ENCODE results near the gene PPM1K. TPM values are rescaled to one million over a fixed set of nuclear protein-coding genes. Genes with fewer than 3 reads are reported as not detected.

Gene PPM1K
- polyA plus RNA-seq, 2 of the 4 experiments (the other 2 are of a cell fraction), result 0.85 to 2.4 TPM

DNA sequence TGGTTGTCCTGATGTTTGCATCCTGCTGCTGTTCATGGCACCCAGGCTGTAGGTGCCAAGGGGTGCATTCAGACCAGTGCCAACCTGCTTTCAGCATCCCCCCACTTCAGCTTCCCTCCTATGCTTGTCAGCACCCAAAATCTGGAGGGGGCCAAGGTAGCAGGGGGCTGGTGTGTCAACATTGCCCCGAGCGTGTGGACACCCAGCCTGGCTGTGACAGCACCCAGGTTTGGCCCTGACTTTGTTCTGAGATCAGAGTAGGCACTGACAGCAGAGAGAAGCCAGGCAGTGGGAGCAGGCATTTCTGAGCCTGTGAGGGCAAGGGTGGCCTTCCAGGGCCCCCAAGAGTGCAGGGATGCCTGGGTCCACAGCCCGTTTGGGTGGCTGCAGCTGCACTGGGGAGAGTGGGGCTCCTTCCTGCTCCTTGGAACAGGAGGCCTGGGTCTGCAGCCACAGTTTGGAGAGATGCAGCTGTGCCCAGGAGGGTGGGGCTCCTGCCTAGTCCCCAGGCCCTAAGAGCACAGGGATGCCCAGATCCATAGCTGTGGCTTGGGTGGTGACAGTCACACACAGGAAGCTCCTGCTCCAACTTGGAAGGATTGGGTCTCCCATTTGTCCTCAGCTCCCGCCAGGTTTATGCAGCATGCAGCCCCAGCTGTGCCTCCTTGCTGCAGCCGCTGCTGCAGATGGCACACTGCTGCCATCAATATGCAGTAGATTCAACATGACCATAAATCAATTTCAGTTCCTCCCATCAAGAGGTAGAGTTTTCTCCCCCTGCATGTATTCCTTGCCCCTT lies 12.3 kb upstream of the PPM1K start:
- Histone ChIP-seq H3K9me3 (no peaks in the 10 kb centered on the region), H3K4me3 (no peak overlapping the region), H3K4me1 (no peaks in the 10 kb centered on the region), H3K4me2 (no peak overlapping the region), H3K27ac (no peak overlapping the region)
- TF ChIP-seq HOXB5 (CRISPR knock-in tag; IDR thresholded peaks at IDR 0.05), result no peak
- TF ChIP-seq, protein P1, sequence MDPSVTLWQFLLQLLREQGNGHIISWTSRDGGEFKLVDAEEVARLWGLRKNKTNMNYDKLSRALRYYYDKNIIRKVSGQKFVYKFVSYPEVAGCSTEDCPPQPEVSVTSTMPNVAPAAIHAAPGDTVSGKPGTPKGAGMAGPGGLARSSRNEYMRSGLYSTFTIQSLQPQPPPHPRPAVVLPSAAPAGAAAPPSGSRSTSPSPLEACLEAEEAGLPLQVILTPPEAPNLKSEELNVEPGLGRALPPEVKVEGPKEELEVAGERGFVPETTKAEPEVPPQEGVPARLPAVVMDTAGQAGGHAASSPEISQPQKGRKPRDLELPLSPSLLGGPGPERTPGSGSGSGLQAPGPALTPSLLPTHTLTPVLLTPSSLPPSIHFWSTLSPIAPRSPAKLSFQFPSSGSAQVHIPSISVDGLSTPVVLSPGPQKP (IDR thresholded peaks at IDR 0.05; ENCODE audit: low read depth, low read length), result no peak
- TF ChIP-seq TP53 (CRISPR knock-in tag; IDR thresholded peaks at IDR 0.05), result no peak
- no peak for TF ChIP-seq RCOR1 (IDR thresholded peaks at IDR 0.05; ENCODE audit: low read depth, low read length)
- TF ChIP-seq EHMT2 (IDR thresholded peaks at IDR 0.05; ENCODE audit: low read depth), result no peak
- TF ChIP-seq POLR2AphosphoS2 (conservative IDR thresholded peaks at IDR 0.05; ENCODE audit: low read length), result no peak
- TF ChIP-seq MAZ (IDR thresholded peaks at IDR 0.05; ENCODE audit: borderline replicate concordance, low read depth, low read length), result no peak
- TF ChIP-seq ZSCAN20 (CRISPR knock-in tag; IDR thresholded peaks at IDR 0.05), result no peak
- TF ChIP-seq CBX2 (IDR thresholded peaks at IDR 0.05; ENCODE audit: borderline replicate concordance, low read depth), result no peak
- no peak for TF ChIP-seq EP300 (IDR thresholded peaks at IDR 0.05)
- TF ChIP-seq TFCP2L1 (CRISPR knock-in tag; IDR thresholded peaks at IDR 0.05), result no peak
- no peak for TF ChIP-seq CHD4 (IDR thresholded peaks at IDR 0.05; ENCODE audit: borderline replicate concordance)
- no peak for TF ChIP-seq ZFP36 (IDR thresholded peaks at IDR 0.05; ENCODE audit: borderline replicate concordance, partially characterized antibody)
- TF ChIP-seq HEYL (CRISPR knock-in tag; IDR thresholded peaks at IDR 0.05), result no peak
- TF ChIP-seq RFX5 (IDR thresholded peaks at IDR 0.05), result no peak
- no peak for TF ChIP-seq NR3C1 (IDR thresholded peaks at IDR 0.05)
- no peak for FAIRE-seq
- ChIA-PET CTCF (interaction anchor here (1.0 kb wide), 1 partner anchor 219 kb away, joined by 3 read pairs; no protein-coding TSS in a partner anchor), POLR2A (no interaction called here)
- no peak for DNase-seq (ENCODE audit: low read depth in 1 of 2, low spot score in 1 of 2)
- WGBS (ENCODE audit: missing lambda C conversion rate), result 79% methylated on average over 4 of the region's 5 CpGs
- no peak for ATAC-seq

DNA sequence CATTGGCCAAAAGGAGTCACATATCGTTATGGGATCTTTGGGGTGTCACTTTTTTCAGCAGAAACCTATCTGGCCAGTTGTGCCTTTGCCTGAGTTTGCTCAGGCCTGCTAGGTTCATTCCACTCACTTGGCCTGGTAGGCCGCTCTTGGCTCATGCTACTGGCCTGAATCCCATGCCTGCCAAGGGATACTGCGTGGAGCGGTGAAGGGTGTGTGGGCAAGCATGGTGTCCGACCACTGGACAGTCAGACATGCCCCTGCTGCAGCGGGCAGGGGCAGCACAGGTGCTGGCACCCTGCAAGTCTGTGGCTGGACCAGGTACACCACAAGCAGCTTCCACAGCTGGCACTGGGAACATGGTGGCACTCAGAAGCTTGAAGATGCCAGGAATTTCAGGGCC lies 11.3 kb upstream of the PPM1K start:
- ChIA-PET CTCF (no interaction called here), POLR2A (no interaction called here)
- no peak overlapping the region for H3K4me3 ChIP-seq
- no peak overlapping the region for H3K4me2 ChIP-seq
- 78% methylated on average over 3 of the region's 6 CpGs for WGBS (ENCODE audit: missing lambda C conversion rate)
- no peaks in the 10 kb centered on the region for H3K4me1 ChIP-seq
- TF ChIP-seq HEYL (CRISPR knock-in tag; IDR thresholded peaks at IDR 0.05), result no peak
- TF ChIP-seq, protein P2, sequence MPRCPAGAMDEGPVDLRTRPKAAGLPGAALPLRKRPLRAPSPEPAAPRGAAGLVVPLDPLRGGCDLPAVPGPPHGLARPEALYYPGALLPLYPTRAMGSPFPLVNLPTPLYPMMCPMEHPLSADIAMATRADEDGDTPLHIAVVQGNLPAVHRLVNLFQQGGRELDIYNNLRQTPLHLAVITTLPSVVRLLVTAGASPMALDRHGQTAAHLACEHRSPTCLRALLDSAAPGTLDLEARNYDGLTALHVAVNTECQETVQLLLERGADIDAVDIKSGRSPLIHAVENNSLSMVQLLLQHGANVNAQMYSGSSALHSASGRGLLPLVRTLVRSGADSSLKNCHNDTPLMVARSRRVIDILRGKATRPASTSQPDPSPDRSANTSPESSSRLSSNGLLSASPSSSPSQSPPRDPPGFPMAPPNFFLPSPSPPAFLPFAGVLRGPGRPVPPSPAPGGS (IDR thresholded peaks at IDR 0.05), result no peak
- TF ChIP-seq PHF8 (IDR thresholded peaks at IDR 0.05; ENCODE audit: borderline replicate concordance, low read depth), result no peak
- TF ChIP-seq RCOR1 (IDR thresholded peaks at IDR 0.05; ENCODE audit: low read depth, low read length), result no peak
- TF ChIP-seq RARB (CRISPR knock-in tag; IDR thresholded peaks at IDR 0.05), result no peak
- TF ChIP-seq CHD4 (IDR thresholded peaks at IDR 0.05; ENCODE audit: borderline replicate concordance), result no peak
- TF ChIP-seq KDM1A (IDR thresholded peaks at IDR 0.05; ENCODE audit: low read depth), result no peak
- TF ChIP-seq, protein P3, sequence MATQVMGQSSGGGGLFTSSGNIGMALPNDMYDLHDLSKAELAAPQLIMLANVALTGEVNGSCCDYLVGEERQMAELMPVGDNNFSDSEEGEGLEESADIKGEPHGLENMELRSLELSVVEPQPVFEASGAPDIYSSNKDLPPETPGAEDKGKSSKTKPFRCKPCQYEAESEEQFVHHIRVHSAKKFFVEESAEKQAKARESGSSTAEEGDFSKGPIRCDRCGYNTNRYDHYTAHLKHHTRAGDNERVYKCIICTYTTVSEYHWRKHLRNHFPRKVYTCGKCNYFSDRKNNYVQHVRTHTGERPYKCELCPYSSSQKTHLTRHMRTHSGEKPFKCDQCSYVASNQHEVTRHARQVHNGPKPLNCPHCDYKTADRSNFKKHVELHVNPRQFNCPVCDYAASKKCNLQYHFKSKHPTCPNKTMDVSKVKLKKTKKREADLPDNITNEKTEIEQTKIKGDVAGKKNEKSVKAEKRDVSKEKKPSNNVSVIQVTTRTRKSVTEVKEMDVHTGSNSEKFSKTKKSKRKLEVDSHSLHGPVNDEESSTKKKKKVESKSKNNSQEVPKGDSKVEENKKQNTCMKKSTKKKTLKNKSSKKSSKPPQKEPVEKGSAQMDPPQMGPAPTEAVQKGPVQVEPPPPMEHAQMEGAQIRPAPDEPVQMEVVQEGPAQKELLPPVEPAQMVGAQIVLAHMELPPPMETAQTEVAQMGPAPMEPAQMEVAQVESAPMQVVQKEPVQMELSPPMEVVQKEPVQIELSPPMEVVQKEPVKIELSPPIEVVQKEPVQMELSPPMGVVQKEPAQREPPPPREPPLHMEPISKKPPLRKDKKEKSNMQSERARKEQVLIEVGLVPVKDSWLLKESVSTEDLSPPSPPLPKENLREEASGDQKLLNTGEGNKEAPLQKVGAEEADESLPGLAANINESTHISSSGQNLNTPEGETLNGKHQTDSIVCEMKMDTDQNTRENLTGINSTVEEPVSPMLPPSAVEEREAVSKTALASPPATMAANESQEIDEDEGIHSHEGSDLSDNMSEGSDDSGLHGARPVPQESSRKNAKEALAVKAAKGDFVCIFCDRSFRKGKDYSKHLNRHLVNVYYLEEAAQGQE (IDR thresholded peaks at IDR 0.05), result no peak
- no peak for FAIRE-seq
- no peak for ATAC-seq
- no peak overlapping the region for H3K27ac ChIP-seq
- DNase-seq (ENCODE audit: low read depth in 1 of 2, low spot score in 1 of 2), result no peak
- no peaks in the 10 kb centered on the region for H3K9me3 ChIP-seq
